ENCODE measurements around the gene C3orf18. TPM values are rescaled to one million over a fixed set of nuclear protein-coding genes. Genes with fewer than 3 reads are reported as not detected.

C3orf18 gene
- polyA plus RNA-seq, 1 of the 3 experiments (the other 2 are of a cell fraction) = 19.7 TPM

- H3K36me3 ChIP-seq (replicated peaks in 1 of 2; ENCODE audit: control insufficient read depth in 1 of 2, insufficient read depth in 2 of 2, low read length in 1 of 2) = no peaks in the 10 kb centered on the region
- ChIA-PET POLR2A (no interaction called here), CTCF (interaction anchor here (0.6 to 22.6 kb wide), 22 partner anchors 8 to 276 kb away, joined by 3 to 499 read pairs (median 4); partner anchors contain the start of genes C3orf18 and ZMYND10)
- H4K20me1 ChIP-seq (ENCODE audit: insufficient read depth) = no peaks in the 10 kb centered on the region
- H3F3A ChIP-seq (replicated peaks; ENCODE audit: insufficient read depth) = no peaks in the 10 kb centered on the region
- peaks cover 0 to 42% of the 10 kb centered on the region in 2 experiments; a peak in 1 of 4 replicates for H3K4me1 ChIP-seq (ENCODE audit: control insufficient read depth in 1 of 2, insufficient read depth in 2 of 2, low read depth in 1 of 2, low read length in 1 of 2)
- H3K79me2 ChIP-seq (ENCODE audit: insufficient read depth) = no peaks in the 10 kb centered on the region
- no peak for TF ChIP-seq FOXJ3 (CRISPR knock-in tag; IDR thresholded peaks at IDR 0.05)
- TF ChIP-seq FOSL2 (IDR thresholded peaks at IDR 0.05; ENCODE audit: borderline replicate concordance, low read depth) = no peak
- no peak for TF ChIP-seq TCF12 (IDR thresholded peaks at IDR 0.05)
- TF ChIP-seq IRF3 (IDR thresholded peaks at IDR 0.05; ENCODE audit: low read depth, low read length) = no peak
- TF ChIP-seq SMC3 (IDR thresholded peaks at IDR 0.05; ENCODE audit: low read depth, low read length) = no peak
- TF ChIP-seq PBX3 (IDR thresholded peaks at IDR 0.05) = no peak
- no peak for TF ChIP-seq MXI1 (IDR thresholded peaks at IDR 0.05; ENCODE audit: low read depth, low read length)
- TF ChIP-seq NRF1 (IDR thresholded peaks at IDR 0.05; ENCODE audit: low read depth, low read length) = no peak
- no peak overlapping the region for H3K27ac ChIP-seq (ENCODE audit: low read depth in 2 of 2, low read length in 1 of 2)
- no peak overlapping the region for H2AFZ ChIP-seq (ENCODE audit: low read depth)
- H3K4me3 ChIP-seq (ENCODE audit: low read depth in 2 of 2, low read length in 1 of 2) = no peak overlapping the region
- no peak for DNase-seq
- H3K27me3 ChIP-seq (ENCODE audit: insufficient read depth) = no peaks in the 10 kb centered on the region
- H3K9me3 ChIP-seq = no peaks in the 10 kb centered on the region
- 60% methylated on average over 7 of the region's 9 CpGs for WGBS (ENCODE audit: low lambda C conversion rate)
- H3K9me2 ChIP-seq = no peaks in the 10 kb centered on the region
- H3K4me2 ChIP-seq = no peak overlapping the region
- no peak overlapping the region for H3K9ac ChIP-seq
Measured at GRCh38 chr3:50551054-50551659, 16.4 kb downstream of the C3orf18 start.

GRCh38 chr3:50550079-50550736, 17.3 kb downstream of the C3orf18 start:
- Histone ChIP-seq H4K20me1 (ENCODE audit: insufficient read depth) (no peaks in the 10 kb centered on the region), H3K9ac (no peak overlapping the region), H3F3A (replicated peaks; ENCODE audit: insufficient read depth) (no peaks in the 10 kb centered on the region), H3K9me2 (no peaks in the 10 kb centered on the region), H3K79me2 (ENCODE audit: insufficient read depth) (no peaks in the 10 kb centered on the region), H3K4me1 (ENCODE audit: control insufficient read depth in 1 of 2, insufficient read depth in 2 of 2, low read depth in 1 of 2, low read length in 1 of 2) (peaks cover 0 to 45% of the 10 kb centered on the region in 2 experiments; a peak in 1 of 4 replicates), H2AFZ (ENCODE audit: low read depth) (no peak overlapping the region), H3K36me3 (replicated peaks in 1 of 2; ENCODE audit: control insufficient read depth in 1 of 2, insufficient read depth in 2 of 2, low read length in 1 of 2) (no peaks in the 10 kb centered on the region), H3K27me3 (ENCODE audit: insufficient read depth) (no peaks in the 10 kb centered on the region), H3K4me2 (no peak overlapping the region), H3K27ac (ENCODE audit: low read depth in 2 of 2, low read length in 1 of 2) (peak overlapping the region in 1 of 2 experiments; percentile 63; a peak in 2 of 4 replicates), H3K4me3 (ENCODE audit: low read depth in 2 of 2, low read length in 1 of 2) (no peak overlapping the region; a peak in 1 of 4 replicates), H3K9me3 (no peaks in the 10 kb centered on the region)
- peak; percentile 86 for DNase-seq
- ChIA-PET POLR2A (interaction anchor here (1.3 to 1.7 kb wide), 2 partner anchors 19 to 199 kb away, joined by 5 to 6 read pairs; partner anchors contain the start of genes CYB561D2, HEMK1 and NPRL2), CTCF (interaction anchor here (0.6 to 22.6 kb wide), 48 partner anchors 7 to 275 kb away, joined by 3 to 499 read pairs (median 4); partner anchors contain the start of genes C3orf18, CACNA2D2, CISH and CYB561D2)
- 0% methylated on average over 2 of the region's 13 CpGs for WGBS (ENCODE audit: low lambda C conversion rate)
- no peak for TF ChIP-seq FOSL2 (IDR thresholded peaks at IDR 0.05; ENCODE audit: borderline replicate concordance, low read depth)
- no peak for TF ChIP-seq IRF3 (IDR thresholded peaks at IDR 0.05; ENCODE audit: low read depth, low read length)
- TF ChIP-seq EZH2phosphoT487 (IDR thresholded peaks at IDR 0.05; ENCODE audit: borderline replicate concordance, low read depth) = no peak
- no peak for TF ChIP-seq JUND (IDR thresholded peaks at IDR 0.05)
- TF ChIP-seq ZBTB33 (IDR thresholded peaks at IDR 0.05; ENCODE audit: borderline replicate concordance, low read depth) = no peak
- TF ChIP-seq RCOR1 (IDR thresholded peaks at IDR 0.05; ENCODE audit: low read length) = no peak
- TF ChIP-seq USF1 (IDR thresholded peaks at IDR 0.05; ENCODE audit: borderline replicate concordance, low read depth) = no peak
- peak; percentile 73 for TF ChIP-seq SMC3 (IDR thresholded peaks at IDR 0.05; ENCODE audit: low read depth, low read length)
- no peak for TF ChIP-seq USF2 (IDR thresholded peaks at IDR 0.05; ENCODE audit: borderline replicate concordance, low read depth, low read length)
- no peak for TF ChIP-seq PBX3 (IDR thresholded peaks at IDR 0.05)
- TF ChIP-seq FOXM1 (IDR thresholded peaks at IDR 0.05; ENCODE audit: low read depth) = no peak
